GM10266 (cell line): ENCODE measurements around the gene ECSIT.
A peak's percentile ranks its signal among the peaks of the same experiment; 100 is the strongest.

ENCODE experiments used
- DNase-seq: peaks from one replicate; pipeline ENCODE4 v3.0.0; 2012; ENCODE audit errors: extremely low spot score
- CTCF ChIP-seq: IDR thresholded peaks from 2 replicates; pipeline ENCODE4 v1.5.1; 2012; ENCODE audit warnings: mild to moderate bottlenecking, low read depth; ENCODE audit not compliant: control insufficient read depth, insufficient read depth; ENCODE audit errors: missing control alignments

ECSIT gene

GRCh38 chr19:11506967-11507366, 22.0 kb downstream of the ECSIT start:
- no peak for TF ChIP-seq CTCF
- DNase-seq, result peak; percentile 14

GRCh38 chr19:11506101-11506555, 22.8 kb downstream of the ECSIT start:
- DNase-seq, result no peak
- no peak for TF ChIP-seq CTCF

GRCh38 chr19:11505504-11506100, 23.3 kb downstream of the ECSIT start, which contains the start of gene ZNF653:
Gene ZNF653, minus strand, starts transcription at chr19:11505839. Its CDS starts 53 bp downstream, at chr19:11505786.
- DNase-seq, result peak; percentile 98
- TF ChIP-seq CTCF, result no peak

- no peak for TF ChIP-seq CTCF
- peak; percentile 98 for DNase-seq
These were observed 23.9 kb downstream of the ECSIT start for GRCh38 chr19:11505032-11505503.

GRCh38 chr19:11504502-11505031, 24.4 kb downstream of the ECSIT start:
- no peak for TF ChIP-seq CTCF
- DNase-seq, result no peak

GRCh38 chr19:11499890-11500420, 29.0 kb downstream of the ECSIT start:
- no peak for DNase-seq
- no peak for TF ChIP-seq CTCF

GRCh38 chr19:11499220-11499726, 29.7 kb downstream of the ECSIT start:
- DNase-seq, result no peak
- no peak for TF ChIP-seq CTCF
